OCI-LY7 (cell line): ENCODE data around the gene DDX20.

ENCODE experiments used
- EZH2phosphoT487 ChIP-seq: fragments of 200-600 bp; sonication (generic); IDR thresholded peaks from 2 replicates; pipeline ENCODE4 v1.6.1; 2018; ENCODE audit warnings: low read depth, borderline replicate concordance, mild to moderate bottlenecking, mixed run types, antibody characterized with exemption, low read length, moderate library complexity, mixed read lengths
- TF ChIP-seq, protein P1 (sequence below): fragments of 200-600 bp; sonication (generic); conservative IDR thresholded peaks from 2 replicates; pipeline ENCODE4 v1.5.1; 2014; ENCODE audit warnings: mild to moderate bottlenecking, antibody characterized with exemption, low read length, moderate library complexity, mixed read lengths

DNA sequence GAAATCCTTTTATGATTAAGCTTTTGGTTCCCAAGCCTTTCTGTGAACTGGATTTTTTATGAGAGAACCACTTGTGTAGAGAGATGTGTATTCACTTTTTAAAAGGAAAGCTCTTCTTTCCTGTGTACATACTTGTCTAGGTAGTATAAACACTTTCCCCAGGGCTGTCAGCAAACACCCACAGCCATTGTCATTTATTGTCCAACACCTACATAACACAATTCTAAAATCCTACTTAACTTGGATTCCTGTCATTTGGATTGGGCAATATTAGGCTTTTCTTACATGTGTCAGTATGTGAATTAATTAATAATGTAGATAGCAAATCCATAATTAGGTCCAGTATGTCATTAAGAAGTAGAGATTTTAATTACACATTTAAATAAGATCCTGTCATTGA is 12.3 kb downstream of the DDX20 start:
- TF ChIP-seq, protein P1, sequence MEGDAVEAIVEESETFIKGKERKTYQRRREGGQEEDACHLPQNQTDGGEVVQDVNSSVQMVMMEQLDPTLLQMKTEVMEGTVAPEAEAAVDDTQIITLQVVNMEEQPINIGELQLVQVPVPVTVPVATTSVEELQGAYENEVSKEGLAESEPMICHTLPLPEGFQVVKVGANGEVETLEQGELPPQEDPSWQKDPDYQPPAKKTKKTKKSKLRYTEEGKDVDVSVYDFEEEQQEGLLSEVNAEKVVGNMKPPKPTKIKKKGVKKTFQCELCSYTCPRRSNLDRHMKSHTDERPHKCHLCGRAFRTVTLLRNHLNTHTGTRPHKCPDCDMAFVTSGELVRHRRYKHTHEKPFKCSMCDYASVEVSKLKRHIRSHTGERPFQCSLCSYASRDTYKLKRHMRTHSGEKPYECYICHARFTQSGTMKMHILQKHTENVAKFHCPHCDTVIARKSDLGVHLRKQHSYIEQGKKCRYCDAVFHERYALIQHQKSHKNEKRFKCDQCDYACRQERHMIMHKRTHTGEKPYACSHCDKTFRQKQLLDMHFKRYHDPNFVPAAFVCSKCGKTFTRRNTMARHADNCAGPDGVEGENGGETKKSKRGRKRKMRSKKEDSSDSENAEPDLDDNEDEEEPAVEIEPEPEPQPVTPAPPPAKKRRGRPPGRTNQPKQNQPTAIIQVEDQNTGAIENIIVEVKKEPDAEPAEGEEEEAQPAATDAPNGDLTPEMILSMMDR, result no peak
- TF ChIP-seq EZH2phosphoT487, result no peak
